Uterus (tissue), 2 donors: ENCODE measurements around the gene NTRK3.

Source experiments
- POLR2A ChIP-seq, 2 donors: fragments of 450-650 bp; IDR thresholded peaks; one replicate each; pipeline ENCODE4 v1.6.1; 2016; ENCODE audit warnings: antibody characterized with exemption in 2 of 2, mild to moderate bottlenecking in 1 of 2, moderate library complexity in 1 of 2
- TF ChIP-seq, protein P1 (sequence below), 4 experiments: fragments of 200-600 bp in 2 of 4; fragments of 450-650 bp in 2 of 4; sonication (generic) in 2 of 4; IDR thresholded peaks; one replicate each; pipeline ENCODE4 v1.5.1; 2016 to 2019; ENCODE audit warnings: antibody characterized with exemption in 4 of 4, mild to moderate bottlenecking in 2 of 4, moderate library complexity in 1 of 4

GRCh38 chr15:87816016-87816415 is 440.5 kb downstream of the NTRK3 start:
- TF ChIP-seq, protein P1, sequence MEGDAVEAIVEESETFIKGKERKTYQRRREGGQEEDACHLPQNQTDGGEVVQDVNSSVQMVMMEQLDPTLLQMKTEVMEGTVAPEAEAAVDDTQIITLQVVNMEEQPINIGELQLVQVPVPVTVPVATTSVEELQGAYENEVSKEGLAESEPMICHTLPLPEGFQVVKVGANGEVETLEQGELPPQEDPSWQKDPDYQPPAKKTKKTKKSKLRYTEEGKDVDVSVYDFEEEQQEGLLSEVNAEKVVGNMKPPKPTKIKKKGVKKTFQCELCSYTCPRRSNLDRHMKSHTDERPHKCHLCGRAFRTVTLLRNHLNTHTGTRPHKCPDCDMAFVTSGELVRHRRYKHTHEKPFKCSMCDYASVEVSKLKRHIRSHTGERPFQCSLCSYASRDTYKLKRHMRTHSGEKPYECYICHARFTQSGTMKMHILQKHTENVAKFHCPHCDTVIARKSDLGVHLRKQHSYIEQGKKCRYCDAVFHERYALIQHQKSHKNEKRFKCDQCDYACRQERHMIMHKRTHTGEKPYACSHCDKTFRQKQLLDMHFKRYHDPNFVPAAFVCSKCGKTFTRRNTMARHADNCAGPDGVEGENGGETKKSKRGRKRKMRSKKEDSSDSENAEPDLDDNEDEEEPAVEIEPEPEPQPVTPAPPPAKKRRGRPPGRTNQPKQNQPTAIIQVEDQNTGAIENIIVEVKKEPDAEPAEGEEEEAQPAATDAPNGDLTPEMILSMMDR (IDR thresholded peaks at IDR 0.05) = no peak
- no peak for TF ChIP-seq POLR2A (IDR thresholded peaks at IDR 0.05)
